ENCODE data around the gene NKAIN2.

NKAIN2 gene

GRCh38 chr6:124495665-124496190 lies 692.1 kb downstream of the NKAIN2 start:
- no peak overlapping the region for H3K27ac ChIP-seq (ENCODE audit: low read depth, low read length)
- WGBS (ENCODE audit: extremely low coverage, insufficient coverage, insufficient read length): no CpG with 5 or more reads among the region's 2 CpGs
- H3K4me1 ChIP-seq (ENCODE audit: control insufficient read depth in 1 of 2, insufficient read depth in 2 of 2, low read length in 2 of 2): no peaks in the 10 kb centered on the region
- no peak overlapping the region for H3K14ac ChIP-seq (ENCODE audit: low read length)
- H3K18ac ChIP-seq (ENCODE audit: low read length): no peak overlapping the region
- peak in 1 of 2 donors; percentile 15 for DNase-seq
- H2BK12ac ChIP-seq (ENCODE audit: low read length): no peak overlapping the region
- H3K27me3 ChIP-seq (ENCODE audit: insufficient read depth, low read length): no peaks in the 10 kb centered on the region
- no peak overlapping the region for H4K91ac ChIP-seq (ENCODE audit: low read depth, low read length)
- H3K4me3 ChIP-seq (ENCODE audit: low read depth, low read length): no peak overlapping the region
- H3K9ac ChIP-seq (ENCODE audit: low read length): no peak overlapping the region
- no peaks in the 10 kb centered on the region for H3K79me1 ChIP-seq (ENCODE audit: low read length)
- no peaks in the 10 kb centered on the region for H3K9me3 ChIP-seq (ENCODE audit: insufficient read depth, low read depth, low read length)
- no peak overlapping the region for H2BK120ac ChIP-seq (ENCODE audit: insufficient read depth, low read length, poor library complexity)
- no peak overlapping the region for H2AK5ac ChIP-seq (ENCODE audit: low read length)
- H3K79me2 ChIP-seq (ENCODE audit: control insufficient read depth, insufficient read depth, low read length, poor library complexity): no peaks in the 10 kb centered on the region
- no peak overlapping the region for H2AFZ ChIP-seq (ENCODE audit: insufficient read depth, low read length, poor library complexity)
- H3K23ac ChIP-seq (ENCODE audit: low read length): no peak overlapping the region
- no peak overlapping the region for H4K12ac ChIP-seq (ENCODE audit: low read depth, low read length)
- H3K4me2 ChIP-seq (ENCODE audit: low read length): no peak overlapping the region
- no peak overlapping the region for H2BK5ac ChIP-seq (ENCODE audit: low read depth, low read length, poor library complexity)
- no peak overlapping the region for H3K4ac ChIP-seq (ENCODE audit: low read depth, low read length)
- H3K36me3 ChIP-seq (ENCODE audit: control insufficient read depth in 1 of 2, insufficient read depth in 2 of 2, low read length in 2 of 2): no peaks in the 10 kb centered on the region
- no peak overlapping the region for H4K8ac ChIP-seq (ENCODE audit: low read depth, low read length)

DNA sequence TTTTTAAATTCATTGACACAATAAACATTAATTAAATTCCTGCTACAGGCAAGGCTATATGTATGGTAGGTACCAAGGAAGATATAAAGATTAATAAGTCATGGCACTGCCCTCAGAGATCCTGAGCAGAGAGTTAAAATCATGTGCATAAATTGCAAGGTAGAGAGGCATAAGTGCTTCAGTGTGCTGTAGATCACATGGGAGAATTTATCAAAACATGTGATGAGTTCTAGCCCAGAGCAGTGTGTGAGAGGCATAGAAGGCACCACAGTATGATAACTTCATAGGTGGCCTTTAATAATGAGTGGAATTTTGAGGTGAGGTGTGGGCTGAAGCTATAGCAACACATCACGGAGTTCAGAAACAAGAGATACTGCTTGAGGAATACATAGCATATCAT lies 692.7 kb downstream of the NKAIN2 start:
- no peak for DNase-seq
- Histone ChIP-seq H3K27ac (ENCODE audit: low read depth, low read length) (no peak overlapping the region), H3K4me2 (ENCODE audit: low read length) (no peak overlapping the region), H2AK5ac (ENCODE audit: low read length) (no peak overlapping the region), H3K4ac (ENCODE audit: low read depth, low read length) (no peak overlapping the region), H4K91ac (ENCODE audit: low read depth, low read length) (no peak overlapping the region), H4K12ac (ENCODE audit: low read depth, low read length) (no peak overlapping the region), H3K4me1 (ENCODE audit: control insufficient read depth in 1 of 2, insufficient read depth in 2 of 2, low read length in 2 of 2) (no peaks in the 10 kb centered on the region), H3K9me3 (ENCODE audit: insufficient read depth, low read depth, low read length) (no peaks in the 10 kb centered on the region), H3K79me1 (ENCODE audit: low read length) (no peaks in the 10 kb centered on the region), H3K36me3 (ENCODE audit: control insufficient read depth in 1 of 2, insufficient read depth in 2 of 2, low read length in 2 of 2) (no peaks in the 10 kb centered on the region), H3K79me2 (ENCODE audit: control insufficient read depth, insufficient read depth, low read length, poor library complexity) (no peaks in the 10 kb centered on the region), H3K23ac (ENCODE audit: low read length) (no peak overlapping the region), H4K8ac (ENCODE audit: low read depth, low read length) (no peak overlapping the region), H3K4me3 (ENCODE audit: low read depth, low read length) (no peak overlapping the region), H2AFZ (ENCODE audit: insufficient read depth, low read length, poor library complexity) (no peak overlapping the region), H3K18ac (ENCODE audit: low read length) (no peak overlapping the region), H3K9ac (ENCODE audit: low read length) (no peak overlapping the region), H2BK12ac (ENCODE audit: low read length) (no peak overlapping the region), H3K14ac (ENCODE audit: low read length) (no peak overlapping the region), H2BK5ac (ENCODE audit: low read depth, low read length, poor library complexity) (no peak overlapping the region), H3K27me3 (ENCODE audit: insufficient read depth, low read length) (no peaks in the 10 kb centered on the region), H2BK120ac (ENCODE audit: insufficient read depth, low read length, poor library complexity) (no peak overlapping the region)
- WGBS (ENCODE audit: extremely low coverage, insufficient coverage, insufficient read length): no CpG with 5 or more reads among the region's 1 CpG

- H4K8ac ChIP-seq (ENCODE audit: low read depth, low read length): no peak overlapping the region
- no peaks in the 10 kb centered on the region for H3K4me1 ChIP-seq (ENCODE audit: control insufficient read depth in 1 of 2, insufficient read depth in 2 of 2, low read length in 2 of 2)
- H3K27ac ChIP-seq (ENCODE audit: low read depth, low read length): no peak overlapping the region
- no peak overlapping the region for H3K4me2 ChIP-seq (ENCODE audit: low read length)
- no peak overlapping the region for H4K12ac ChIP-seq (ENCODE audit: low read depth, low read length)
- no peaks in the 10 kb centered on the region for H3K9me3 ChIP-seq (ENCODE audit: insufficient read depth, low read depth, low read length)
- H3K27me3 ChIP-seq (ENCODE audit: insufficient read depth, low read length): no peaks in the 10 kb centered on the region
- no peak overlapping the region for H3K4ac ChIP-seq (ENCODE audit: low read depth, low read length)
- no peak overlapping the region for H2BK12ac ChIP-seq (ENCODE audit: low read length)
- H3K4me3 ChIP-seq (ENCODE audit: low read depth, low read length): no peak overlapping the region
- DNase-seq: no peak
- no peak overlapping the region for H2BK120ac ChIP-seq (ENCODE audit: insufficient read depth, low read length, poor library complexity)
- no peaks in the 10 kb centered on the region for H3K79me2 ChIP-seq (ENCODE audit: control insufficient read depth, insufficient read depth, low read length, poor library complexity)
- H3K9ac ChIP-seq (ENCODE audit: low read length): no peak overlapping the region
- H3K79me1 ChIP-seq (ENCODE audit: low read length): no peaks in the 10 kb centered on the region
- no peak overlapping the region for H4K91ac ChIP-seq (ENCODE audit: low read depth, low read length)
- H2AFZ ChIP-seq (ENCODE audit: insufficient read depth, low read length, poor library complexity): no peak overlapping the region
- no peaks in the 10 kb centered on the region for H3K36me3 ChIP-seq (ENCODE audit: control insufficient read depth in 1 of 2, insufficient read depth in 2 of 2, low read length in 2 of 2)
- no peak overlapping the region for H3K14ac ChIP-seq (ENCODE audit: low read length)
- H3K23ac ChIP-seq (ENCODE audit: low read length): no peak overlapping the region
- WGBS (ENCODE audit: extremely low coverage, insufficient coverage, insufficient read length): no CpG with 5 or more reads among the region's 2 CpGs
- no peak overlapping the region for H2BK5ac ChIP-seq (ENCODE audit: low read depth, low read length, poor library complexity)
- H2AK5ac ChIP-seq (ENCODE audit: low read length): no peak overlapping the region
- no peak overlapping the region for H3K18ac ChIP-seq (ENCODE audit: low read length)
These were observed 708.8 kb downstream of the NKAIN2 start for GRCh38 chr6:124512431-124512830.

- Histone ChIP-seq H3K9me3 (ENCODE audit: insufficient read depth, low read depth, low read length) (no peaks in the 10 kb centered on the region), H3K9ac (ENCODE audit: low read length) (no peak overlapping the region), H4K12ac (ENCODE audit: low read depth, low read length) (no peak overlapping the region), H4K8ac (ENCODE audit: low read depth, low read length) (no peak overlapping the region), H3K27me3 (ENCODE audit: insufficient read depth, low read length) (no peaks in the 10 kb centered on the region), H3K18ac (ENCODE audit: low read length) (no peak overlapping the region), H2AK5ac (ENCODE audit: low read length) (no peak overlapping the region), H2BK5ac (ENCODE audit: low read depth, low read length, poor library complexity) (no peak overlapping the region), H3K79me2 (ENCODE audit: control insufficient read depth, insufficient read depth, low read length, poor library complexity) (no peaks in the 10 kb centered on the region), H3K14ac (ENCODE audit: low read length) (no peak overlapping the region), H3K36me3 (ENCODE audit: control insufficient read depth in 1 of 2, insufficient read depth in 2 of 2, low read length in 2 of 2) (no peaks in the 10 kb centered on the region), H3K4ac (ENCODE audit: low read depth, low read length) (no peak overlapping the region), H3K4me1 (ENCODE audit: control insufficient read depth in 1 of 2, insufficient read depth in 2 of 2, low read length in 2 of 2) (no peaks in the 10 kb centered on the region), H2BK120ac (ENCODE audit: insufficient read depth, low read length, poor library complexity) (no peak overlapping the region), H2AFZ (ENCODE audit: insufficient read depth, low read length, poor library complexity) (no peak overlapping the region), H3K27ac (ENCODE audit: low read depth, low read length) (no peak overlapping the region), H3K4me3 (ENCODE audit: low read depth, low read length) (no peak overlapping the region), H4K91ac (ENCODE audit: low read depth, low read length) (no peak overlapping the region), H2BK12ac (ENCODE audit: low read length) (no peak overlapping the region), H3K79me1 (ENCODE audit: low read length) (no peaks in the 10 kb centered on the region), H3K4me2 (ENCODE audit: low read length) (no peak overlapping the region), H3K23ac (ENCODE audit: low read length) (no peak overlapping the region)
- WGBS (ENCODE audit: extremely low coverage, insufficient coverage, insufficient read length): no CpG with 5 or more reads among the region's 2 CpGs
- DNase-seq: no peak
These were observed 713.7 kb downstream of the NKAIN2 start for GRCh38 chr6:124517339-124517738.
